ENCODE data around the gene NDST4.

NDST4 gene

GRCh38 chr4:115090483-115091075 lies 22.8 kb downstream of the NDST4 start:
- POLR2A ChIA-PET = no interaction called here
- DNase-seq (ENCODE audit: extremely low spot score) = peak; percentile 8
- CTCF ChIA-PET = no interaction called here

GRCh38 chr4:115082633-115083032 lies 30.8 kb downstream of the NDST4 start:
- TF ChIP-seq NFRKB (IDR thresholded peaks at IDR 0.05) = no peak
- no peak for TF ChIP-seq SP1 (IDR thresholded peaks at IDR 0.05)
- TF ChIP-seq ELF4 (IDR thresholded peaks at IDR 0.05) = no peak
- TF ChIP-seq CTBP1 (IDR thresholded peaks at IDR 0.05; ENCODE audit: borderline replicate concordance) = no peak
- no peak for TF ChIP-seq ZNF384 (IDR thresholded peaks at IDR 0.05)
- TF ChIP-seq SUZ12 (IDR thresholded peaks at IDR 0.05) = no peak
- no peak for TF ChIP-seq FOXK2 (IDR thresholded peaks at IDR 0.05)
- no peak for TF ChIP-seq HDGF (IDR thresholded peaks at IDR 0.05; ENCODE audit: borderline replicate concordance)
- DNase-seq (ENCODE audit: extremely low spot score) = no peak
- POLR2A ChIA-PET = no interaction called here

More at GRCh38 chr4:115090483-115091075, 22.8 kb downstream of the NDST4 start:
- TF ChIP-seq L3MBTL2 (conservative IDR thresholded peaks at IDR 0.05) (no peak), HDGF (IDR thresholded peaks at IDR 0.05; ENCODE audit: borderline replicate concordance) (no peak), SP1 (IDR thresholded peaks at IDR 0.05) (no peak), BHLHE40 (IDR thresholded peaks at IDR 0.05; ENCODE audit: borderline replicate concordance) (no peak), FOXA1 (IDR thresholded peaks at IDR 0.05) (no peak), LEF1 (IDR thresholded peaks at IDR 0.05; ENCODE audit: borderline replicate concordance) (no peak), PKNOX1 (IDR thresholded peaks at IDR 0.05) (no peak), TARDBP (IDR thresholded peaks at IDR 0.05) (no peak), NFRKB (IDR thresholded peaks at IDR 0.05) (no peak), CTBP1 (IDR thresholded peaks at IDR 0.05; ENCODE audit: borderline replicate concordance) (no peak), ELF4 (IDR thresholded peaks at IDR 0.05) (no peak), FOXM1 (IDR thresholded peaks at IDR 0.05; ENCODE audit: borderline replicate concordance) (no peak), ARNT (IDR thresholded peaks at IDR 0.05) (no peak), SUZ12 (IDR thresholded peaks at IDR 0.05) (no peak), ZNF384 (IDR thresholded peaks at IDR 0.05) (no peak)

GRCh38 chr4:115076691-115077090 lies 36.7 kb downstream of the NDST4 start:
- no peak for DNase-seq (ENCODE audit: extremely low spot score)
- TF ChIP-seq PKNOX1 (IDR thresholded peaks at IDR 0.05) (no peak), FOXM1 (IDR thresholded peaks at IDR 0.05; ENCODE audit: borderline replicate concordance) (no peak), FOXA1 (IDR thresholded peaks at IDR 0.05) (no peak), FOXK2 (IDR thresholded peaks at IDR 0.05) (no peak), TARDBP (IDR thresholded peaks at IDR 0.05) (no peak), LEF1 (IDR thresholded peaks at IDR 0.05; ENCODE audit: borderline replicate concordance) (no peak), NFRKB (IDR thresholded peaks at IDR 0.05) (no peak), SUZ12 (IDR thresholded peaks at IDR 0.05) (no peak), L3MBTL2 (conservative IDR thresholded peaks at IDR 0.05) (no peak), BHLHE40 (IDR thresholded peaks at IDR 0.05; ENCODE audit: borderline replicate concordance) (no peak), ZNF384 (IDR thresholded peaks at IDR 0.05) (no peak), ELF4 (IDR thresholded peaks at IDR 0.05) (no peak), HDGF (IDR thresholded peaks at IDR 0.05; ENCODE audit: borderline replicate concordance) (no peak), SP1 (IDR thresholded peaks at IDR 0.05) (no peak)
- ChIA-PET CTCF (no interaction called here), POLR2A (no interaction called here)

More at GRCh38 chr4:115082633-115083032, 30.8 kb downstream of the NDST4 start:
- CTCF ChIA-PET = no interaction called here

GRCh38 chr4:115058533-115058932 lies 54.9 kb downstream of the NDST4 start:
- no peak for TF ChIP-seq L3MBTL2 (conservative IDR thresholded peaks at IDR 0.05)
- TF ChIP-seq CTBP1 (IDR thresholded peaks at IDR 0.05; ENCODE audit: borderline replicate concordance) = no peak
- no peak for TF ChIP-seq ARNT (IDR thresholded peaks at IDR 0.05)
- TF ChIP-seq BHLHE40 (IDR thresholded peaks at IDR 0.05; ENCODE audit: borderline replicate concordance) = no peak
- TF ChIP-seq LEF1 (IDR thresholded peaks at IDR 0.05; ENCODE audit: borderline replicate concordance) = no peak
- no peak for TF ChIP-seq SP1 (IDR thresholded peaks at IDR 0.05)
- no peak for TF ChIP-seq FOXM1 (IDR thresholded peaks at IDR 0.05; ENCODE audit: borderline replicate concordance)
- TF ChIP-seq ELF4 (IDR thresholded peaks at IDR 0.05) = no peak
- TF ChIP-seq HDGF (IDR thresholded peaks at IDR 0.05; ENCODE audit: borderline replicate concordance) = no peak
- TF ChIP-seq SUZ12 (IDR thresholded peaks at IDR 0.05) = no peak
- TF ChIP-seq FOXK2 (IDR thresholded peaks at IDR 0.05) = no peak
- TF ChIP-seq FOXA1 (IDR thresholded peaks at IDR 0.05) = no peak
- no peak for TF ChIP-seq TARDBP (IDR thresholded peaks at IDR 0.05)
- no peak for TF ChIP-seq NFRKB (IDR thresholded peaks at IDR 0.05)
- ChIA-PET POLR2A (no interaction called here), CTCF (no interaction called here)
- DNase-seq (ENCODE audit: extremely low spot score) = no peak

GRCh38 chr4:115054836-115055235 lies 58.6 kb downstream of the NDST4 start:
- CTCF ChIA-PET = no interaction called here
- POLR2A ChIA-PET = no interaction called here
- DNase-seq (ENCODE audit: extremely low spot score) = no peak
- TF ChIP-seq CTBP1 (IDR thresholded peaks at IDR 0.05; ENCODE audit: borderline replicate concordance) (no peak), BHLHE40 (IDR thresholded peaks at IDR 0.05; ENCODE audit: borderline replicate concordance) (no peak), L3MBTL2 (conservative IDR thresholded peaks at IDR 0.05) (no peak), LEF1 (IDR thresholded peaks at IDR 0.05; ENCODE audit: borderline replicate concordance) (no peak), ZNF384 (IDR thresholded peaks at IDR 0.05) (no peak), HDGF (IDR thresholded peaks at IDR 0.05; ENCODE audit: borderline replicate concordance) (no peak), ARNT (IDR thresholded peaks at IDR 0.05) (no peak), FOXK2 (IDR thresholded peaks at IDR 0.05) (no peak), FOXM1 (IDR thresholded peaks at IDR 0.05; ENCODE audit: borderline replicate concordance) (no peak), NFRKB (IDR thresholded peaks at IDR 0.05) (no peak), PKNOX1 (IDR thresholded peaks at IDR 0.05) (no peak), SP1 (IDR thresholded peaks at IDR 0.05) (no peak), TARDBP (IDR thresholded peaks at IDR 0.05) (no peak), ELF4 (IDR thresholded peaks at IDR 0.05) (no peak)

- DNase-seq (ENCODE audit: extremely low spot score) = no peak
- ChIA-PET CTCF (no interaction called here), POLR2A (no interaction called here)
- TF ChIP-seq FOXA1 (IDR thresholded peaks at IDR 0.05) (no peak), SUZ12 (IDR thresholded peaks at IDR 0.05) (no peak), ZNF384 (IDR thresholded peaks at IDR 0.05) (no peak), HDGF (IDR thresholded peaks at IDR 0.05; ENCODE audit: borderline replicate concordance) (no peak), TARDBP (IDR thresholded peaks at IDR 0.05) (no peak), NFRKB (IDR thresholded peaks at IDR 0.05) (no peak), FOXM1 (IDR thresholded peaks at IDR 0.05; ENCODE audit: borderline replicate concordance) (no peak), LEF1 (IDR thresholded peaks at IDR 0.05; ENCODE audit: borderline replicate concordance) (no peak), CTBP1 (IDR thresholded peaks at IDR 0.05; ENCODE audit: borderline replicate concordance) (no peak), SP1 (IDR thresholded peaks at IDR 0.05) (no peak), ELF4 (IDR thresholded peaks at IDR 0.05) (no peak)
Measured at GRCh38 chr4:115053313-115053712, 60.1 kb downstream of the NDST4 start.

Measured in HEK293T (cell line).